Measurements from ENCODE around the gene P2RX5.

P2RX5 gene

GRCh38 chr17:3657874-3658783, 37.8 kb downstream of the P2RX5 start:
- no peak for DNase-seq (ENCODE audit: low read depth in 2 of 2, low spot score in 1 of 2)

GRCh38 chr17:3657588-3657869, 38.4 kb downstream of the P2RX5 start:
- DNase-seq (ENCODE audit: low read depth in 2 of 2, low spot score in 1 of 2), result no peak

- DNase-seq (ENCODE audit: low read depth in 2 of 2, low spot score in 1 of 2), result no peak
Measured at GRCh38 chr17:3656755-3657587, 39.0 kb downstream of the P2RX5 start.

GRCh38 chr17:3656353-3656752, 39.6 kb downstream of the P2RX5 start:
- no peak for DNase-seq (ENCODE audit: low read depth in 2 of 2, low spot score in 1 of 2)

GRCh38 chr17:3655766-3656165, 40.2 kb downstream of the P2RX5 start:
- DNase-seq (ENCODE audit: low read depth in 2 of 2, low spot score in 1 of 2), result no peak

- DNase-seq (ENCODE audit: low read depth in 2 of 2, low spot score in 1 of 2), result no peak
Measured at GRCh38 chr17:3647769-3648555, 48.0 kb downstream of the P2RX5 start.

GRCh38 chr17:3647251-3647650, 48.7 kb downstream of the P2RX5 start:
- no peak for DNase-seq (ENCODE audit: low read depth in 2 of 2, low spot score in 1 of 2)

GRCh38 chr17:3645310-3645709, 50.6 kb downstream of the P2RX5 start:
- no peak for DNase-seq (ENCODE audit: low read depth in 2 of 2, low spot score in 1 of 2)

GRCh38 chr17:3643889-3644349, 52.0 kb downstream of the P2RX5 start:
- no peak for DNase-seq (ENCODE audit: low read depth in 2 of 2, low spot score in 1 of 2)

DNA sequence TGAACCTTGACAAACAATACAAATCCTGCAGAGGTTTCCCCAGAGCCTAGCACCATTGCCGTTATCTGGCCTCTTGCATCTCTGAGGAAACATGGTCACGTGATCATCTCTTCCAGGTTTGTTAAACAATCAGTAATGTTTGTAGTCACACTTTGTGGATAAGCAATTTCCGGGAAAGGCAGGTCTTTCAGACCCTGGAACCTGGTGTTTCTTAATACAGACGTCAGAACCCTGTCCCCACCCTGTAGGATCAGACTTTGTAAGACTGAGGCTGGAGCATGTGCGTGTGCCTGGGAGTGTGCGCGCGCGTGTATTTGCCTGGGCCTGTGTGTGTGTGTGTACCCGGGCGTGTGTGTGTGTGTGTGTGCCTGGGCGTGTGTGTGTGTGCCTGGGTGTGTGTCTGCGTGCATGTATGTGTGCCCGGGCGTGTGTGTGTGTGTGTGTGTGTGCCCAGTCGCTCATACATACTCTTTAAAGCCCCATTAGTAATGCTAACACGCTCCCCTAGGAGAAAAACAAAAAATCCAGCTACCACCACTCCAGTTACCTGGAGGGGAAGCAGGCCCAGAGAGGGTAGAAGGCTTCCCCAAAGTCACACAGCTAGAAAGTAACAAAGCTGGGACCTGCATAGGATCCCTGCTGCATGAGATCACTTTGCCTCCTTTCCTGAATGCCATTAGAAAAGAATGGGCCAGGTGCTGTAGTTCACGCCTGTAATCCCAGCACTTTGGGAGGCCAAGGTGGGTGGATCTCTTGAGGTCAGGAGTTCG, 54.1 kb downstream of the P2RX5 start:
- DNase-seq (ENCODE audit: low read depth in 2 of 2, low spot score in 1 of 2), result no peak

DNA sequence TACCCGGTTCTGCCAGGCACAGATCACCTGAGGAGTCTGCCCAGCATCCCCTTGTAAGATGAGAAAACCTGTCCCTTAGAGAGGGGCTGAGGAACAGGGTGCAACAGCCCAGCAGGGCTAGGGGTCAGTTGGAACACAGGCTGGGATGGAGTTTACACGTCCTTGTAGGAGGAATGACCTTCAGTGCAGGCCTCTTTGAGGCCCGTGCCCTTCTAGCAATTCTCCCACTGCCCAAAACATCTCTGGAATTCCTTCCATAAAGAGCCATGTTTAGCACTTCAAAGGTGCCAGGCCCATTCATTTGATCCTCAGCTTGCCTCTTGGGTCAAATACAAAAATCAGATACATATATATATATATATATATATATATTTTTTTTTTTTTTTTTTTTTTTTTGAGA, 54.9 kb downstream of the P2RX5 start:
- no peak for DNase-seq (ENCODE audit: low read depth in 2 of 2, low spot score in 1 of 2)

GRCh38 chr17:3639981-3640596, 55.9 kb downstream of the P2RX5 start:
- no peak for DNase-seq (ENCODE audit: low read depth in 2 of 2, low spot score in 1 of 2)

- peak in 1 of 2 donors; percentile 3 for DNase-seq (ENCODE audit: low read depth in 2 of 2, low spot score in 1 of 2)
Measured at GRCh38 chr17:3636908-3637373, 59.0 kb downstream of the P2RX5 start.

GRCh38 chr17:3636154-3636907, 59.6 kb downstream of the P2RX5 start, which contains the start of the genes CTNS and SHPK:
Gene CTNS, plus strand, starts transcription at chr17:3636760. Its CDS starts 3,447 bp downstream, at chr17:3640207.
Gene SHPK, minus strand, starts transcription at chr17:3636250. Its CDS starts 31 bp downstream, at chr17:3636219.
- peak; percentile 83 to 90 for DNase-seq (ENCODE audit: low read depth in 2 of 2, low spot score in 1 of 2)

DNA sequence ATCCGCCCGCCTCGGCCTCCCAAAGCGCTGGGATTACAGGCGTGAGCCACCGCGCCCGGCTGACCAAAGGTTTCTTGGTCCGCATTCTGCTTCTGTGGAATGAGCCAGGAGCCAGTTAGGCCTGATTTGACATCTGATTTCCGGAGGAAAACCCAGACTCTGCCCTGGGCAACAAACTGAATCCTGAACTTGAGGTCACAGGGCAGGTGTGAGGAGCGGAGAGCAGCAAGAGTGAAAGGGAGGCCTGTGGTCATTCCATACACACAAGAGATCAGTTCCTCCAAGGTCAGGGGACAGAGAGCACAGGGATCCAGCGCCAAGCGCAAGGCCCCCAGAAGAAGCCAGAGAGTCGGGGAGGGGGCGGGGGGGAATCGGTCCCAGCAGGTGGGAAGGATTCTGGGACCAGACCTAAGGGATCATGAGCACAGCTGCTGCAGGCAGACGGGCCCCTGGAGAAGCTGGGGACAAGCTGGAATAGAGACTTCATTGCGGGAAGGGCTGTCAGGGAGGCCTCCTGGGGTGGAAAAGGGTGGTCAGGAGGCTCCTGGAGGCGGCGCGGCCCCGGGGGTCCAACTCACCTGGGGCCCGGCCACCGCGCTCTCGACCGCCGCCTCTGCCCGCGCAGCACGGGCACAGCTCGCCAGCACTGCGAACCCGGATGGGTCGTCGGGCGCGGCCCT, 60.3 kb downstream of the P2RX5 start:
- DNase-seq (ENCODE audit: low read depth in 2 of 2, low spot score in 1 of 2), result no peak

GRCh38 chr17:3632287-3632686, 63.7 kb downstream of the P2RX5 start:
- DNase-seq (ENCODE audit: low read depth in 2 of 2, low spot score in 1 of 2), result no peak

GRCh38 chr17:3630781-3631180, 65.2 kb downstream of the P2RX5 start:
- DNase-seq (ENCODE audit: low read depth in 2 of 2, low spot score in 1 of 2), result no peak

GRCh38 chr17:3627769-3628167, 68.2 kb downstream of the P2RX5 start:
- DNase-seq (ENCODE audit: low read depth in 2 of 2, low spot score in 1 of 2), result no peak

Data from stimulated activated CD8-positive, alpha-beta memory T cell treated with anti-CD3 and anti-CD28 coated beads, Interleukin-4, amount 100 ng/mL, for 4 hours (primary cell).